SKM-1 treated with dmso at 0.1 percent for 144 hours (cell line): ENCODE data around the gene GGPS1.
"Not testable (repeated sequence)": the region's sequence is repeated elsewhere in the genome, so short reads cannot be mapped to it uniquely, and the experiment has no call there.

Experiments
- DNase-seq: peaks from one replicate; lab custom pipeline; 2025; ENCODE audit not compliant: unreplicated experiment; lab: John Stamatoyannopoulos, UW

The GGPS1 gene

GRCh38 chr1:235328271-235329138 is at the start of gene GGPS1:
Gene GGPS1, plus strand, starts transcription at chr1:235328570. Its CDS starts 6,695 bp downstream, at chr1:235335265.
- peak; percentile 100 for DNase-seq

- no peak for DNase-seq
Measured at GRCh38 chr1:235278915-235279292, 49.5 kb upstream of the GGPS1 start.

GRCh38 chr1:235279694-235280093 is 48.7 kb upstream of the GGPS1 start:
- DNase-seq = no peak

GRCh38 chr1:235280467-235280866 is 47.9 kb upstream of the GGPS1 start:
- DNase-seq = no peak

GRCh38 chr1:235283636-235284035 is 44.7 kb upstream of the GGPS1 start:
- not testable (repeated sequence) for DNase-seq

GRCh38 chr1:235284231-235284769 is 44.1 kb upstream of the GGPS1 start:
- no peak for DNase-seq

GRCh38 chr1:235286667-235287066 is 41.7 kb upstream of the GGPS1 start:
- DNase-seq = no peak

- DNase-seq = no peak
Measured at GRCh38 chr1:235287208-235287882, 41.0 kb upstream of the GGPS1 start.

GRCh38 chr1:235289859-235290739 is 38.3 kb upstream of the GGPS1 start:
- DNase-seq = no peak

GRCh38 chr1:235290740-235291502 is 37.4 kb upstream of the GGPS1 start:
- DNase-seq = no peak

- DNase-seq = no peak
Measured at GRCh38 chr1:235291599-235292091, 36.7 kb upstream of the GGPS1 start.

GRCh38 chr1:235292790-235293189 is 35.6 kb upstream of the GGPS1 start:
- no peak for DNase-seq

- DNase-seq = no peak
Measured at GRCh38 chr1:235293322-235293942, 34.9 kb upstream of the GGPS1 start.

GRCh38 chr1:235295902-235296350 is 32.4 kb upstream of the GGPS1 start:
- no peak for DNase-seq

GRCh38 chr1:235296729-235297128 is 31.6 kb upstream of the GGPS1 start:
- no peak for DNase-seq

- no peak for DNase-seq
Measured at GRCh38 chr1:235297579-235297978, 30.8 kb upstream of the GGPS1 start.

GRCh38 chr1:235298758-235299157 is 29.6 kb upstream of the GGPS1 start:
- DNase-seq = no peak

GRCh38 chr1:235299169-235299858 is 29.1 kb upstream of the GGPS1 start:
- no peak for DNase-seq

GRCh38 chr1:235302143-235302542 is 26.2 kb upstream of the GGPS1 start:
- no peak for DNase-seq
